WTC11 (cell line): ENCODE data around the gene INA. TPM values are rescaled to one million over a fixed set of nuclear protein-coding genes. Genes with fewer than 3 reads are reported as not detected.
A peak's percentile ranks its signal among the peaks of the same experiment; 100 is the strongest.

ENCODE experiments used
- ATAC-seq: fragments of 200-7000 bp; cut with Tn5 transposase; 2 replicates; pipeline ENCODE4 v1.10.0; 2021; ENCODE audit warnings: mild to moderate bottlenecking, moderate library complexity
- CTCF ChIA-PET: fragments of 300-600 bp; sonication (Branson Sonifier 250); formaldehyde crosslinking; loops from one replicate; lab custom pipeline; 2021; ENCODE audit warnings: antibody characterized with exemption; lab: Charles Lee
- POLR2A ChIA-PET: fragments of 350-600 bp; sonication (Branson Sonifier 250); formaldehyde crosslinking; loops from one replicate; lab custom pipeline; 2021; ENCODE audit warnings: antibody characterized with exemption; lab: Charles Lee
- DNase-seq: peaks from one replicate; pipeline ENCODE4 v3.0.0; 2021; ENCODE audit warnings: low spot score
- H3K27ac Mint-ChIP-seq: 2 replicates; pipeline ENCODE4 v1.8.0; 2021; ENCODE audit warnings: mixed read lengths
- H3K27me3 Mint-ChIP-seq: 2 replicates; pipeline ENCODE4 v1.8.0; 2021; ENCODE audit warnings: low read depth, mild to moderate bottlenecking, moderate library complexity, mixed read lengths
- H3K36me3 Mint-ChIP-seq: 2 replicates; pipeline ENCODE4 v1.8.0; 2021; ENCODE audit warnings: mixed read lengths
- H3K4me1 Mint-ChIP-seq: 2 replicates; pipeline ENCODE4 v1.8.0; 2022; ENCODE audit warnings: mixed read lengths
- H3K4me3 Mint-ChIP-seq: 2 replicates; pipeline ENCODE4 v1.8.0; 2021; ENCODE audit warnings: mild to moderate bottlenecking, moderate library complexity, mixed read lengths
- H3K9me3 Mint-ChIP-seq: 2 replicates; pipeline ENCODE4 v1.8.0; 2021; ENCODE audit warnings: mixed read lengths
- ATF2 ChIP-seq: sonication (generic); formaldehyde crosslinking; IDR thresholded peaks from 2 replicates; pipeline ENCODE4 v1.8.1; 2022; ENCODE audit warnings: low read depth, missing genetic modification reagents, borderline replicate concordance
- ATF6 ChIP-seq: sonication (generic); formaldehyde crosslinking; IDR thresholded peaks from 2 replicates; pipeline ENCODE4 v1.8.1; 2023; ENCODE audit warnings: mild to moderate bottlenecking, missing genetic modification reagents
- CBFB ChIP-seq: sonication (generic); formaldehyde crosslinking; IDR thresholded peaks from 2 replicates; pipeline ENCODE4 v1.8.1; 2022; ENCODE audit warnings: mild to moderate bottlenecking, low read depth, missing genetic modification reagents
- E2F4 ChIP-seq: sonication (generic); formaldehyde crosslinking; IDR thresholded peaks from 2 replicates; pipeline ENCODE4 v1.8.1; 2022; ENCODE audit warnings: low read depth, mild to moderate bottlenecking, moderate library complexity, missing genetic modification reagents, borderline replicate concordance
- FOXK1 ChIP-seq: sonication (generic); formaldehyde crosslinking; IDR thresholded peaks from 2 replicates; pipeline ENCODE4 v1.8.0; 2022; ENCODE audit warnings: mild to moderate bottlenecking, moderate library complexity, missing genetic modification reagents
- FOXP1 ChIP-seq: sonication (generic); formaldehyde crosslinking; IDR thresholded peaks from 2 replicates; pipeline ENCODE4 v1.8.0; 2022; ENCODE audit warnings: missing genetic modification reagents, mild to moderate bottlenecking, moderate library complexity, borderline replicate concordance
- MLX ChIP-seq: sonication (generic); formaldehyde crosslinking; IDR thresholded peaks from 2 replicates; pipeline ENCODE4 v1.8.1; 2023; ENCODE audit warnings: mild to moderate bottlenecking, missing genetic modification reagents, moderate library complexity
- NFE2L1 ChIP-seq: sonication (generic); formaldehyde crosslinking; IDR thresholded peaks from 2 replicates; pipeline ENCODE4 v1.8.1; 2023; ENCODE audit warnings: missing genetic modification reagents
- PRDM15 ChIP-seq: sonication (generic); formaldehyde crosslinking; IDR thresholded peaks from 2 replicates; pipeline ENCODE4 v1.8.0; 2022; ENCODE audit warnings: missing genetic modification reagents
- SMAD3 ChIP-seq: sonication (generic); formaldehyde crosslinking; IDR thresholded peaks from 2 replicates; pipeline ENCODE4 v1.8.0; 2022; ENCODE audit warnings: missing genetic modification reagents, mild to moderate bottlenecking, borderline replicate concordance
- SOX15 ChIP-seq: fragments of 250-450 bp; sonication (Bioruptor Pico); IDR thresholded peaks from 2 replicates; pipeline ENCODE4 v1.9.0; 2021; ENCODE audit warnings: mild to moderate bottlenecking
- TEAD1 ChIP-seq: sonication (generic); formaldehyde crosslinking; IDR thresholded peaks from 2 replicates; pipeline ENCODE4 v1.8.0; 2022; ENCODE audit warnings: mild to moderate bottlenecking, missing genetic modification reagents
- USF1 ChIP-seq: sonication (generic); formaldehyde crosslinking; IDR thresholded peaks from 2 replicates; pipeline ENCODE4 v1.8.0; 2022; ENCODE audit warnings: mild to moderate bottlenecking, missing genetic modification reagents
- ZNF121 ChIP-seq: sonication (generic); formaldehyde crosslinking; IDR thresholded peaks from 2 replicates; pipeline ENCODE4 v1.8.0; 2023; ENCODE audit warnings: missing genetic modification reagents
- ZNF416 ChIP-seq: fragments of 250-450 bp; sonication (Bioruptor Pico); IDR thresholded peaks from 2 replicates; pipeline ENCODE4 v1.9.0; 2021; ENCODE audit warnings: mild to moderate bottlenecking, inconsistent platforms
- total RNA-seq: library from RNA; stranded (reverse); gene quantifications from 3 replicates; pipeline ENCODE4 v1.2.3, GENCODE V29; 2021

The INA gene
- total RNA-seq, 1 experiment from 2014 or later: 20.3 TPM

- Mint-ChIP-seq H3K4me3 (no peak overlapping the region), H3K4me1 (peaks cover 6% of the 10 kb centered on the region), H3K27ac (no peak overlapping the region), H3K9me3 (no peaks in the 10 kb centered on the region), H3K27me3 (peaks cover 46% of the 10 kb centered on the region), H3K36me3 (no peaks in the 10 kb centered on the region)
- ChIA-PET CTCF (no interaction called here), POLR2A (no interaction called here)
- ATAC-seq (no peak), DNase-seq (no peak)
- no peak for TF ChIP-seq TEAD1 (CRISPR knock-in tag)
- TF ChIP-seq E2F4 (CRISPR knock-in tag): no peak
- no peak for TF ChIP-seq ZNF416
- no peak for TF ChIP-seq SOX15 (CRISPR knock-in tag)
Measured at GRCh38 chr10:103273041-103273441, 3.9 kb upstream of the INA start.

- POLR2A ChIA-PET: interaction anchor here (1.2 kb wide), 1 partner anchor 11 kb away, joined by 3 read pairs; no protein-coding TSS in a partner anchor
- Mint-ChIP-seq H3K27me3 (peaks cover 78% of the 10 kb centered on the region), H3K36me3 (no peaks in the 10 kb centered on the region), H3K4me3 (peak overlapping the region; percentile 71), H3K9me3 (no peaks in the 10 kb centered on the region), H3K27ac (no peak overlapping the region), H3K4me1 (peaks cover 27% of the 10 kb centered on the region)
- peak; percentile 15 for DNase-seq
- CTCF ChIA-PET: interaction anchor here (0.7 to 2.7 kb wide), 9 partner anchors 10 to 563 kb away, joined by 3 to 19 read pairs (median 4); partner anchors contain the start of genes CNNM2 and NT5C2
- ATAC-seq: no peak; the same call in none of the 2 replicates
- no peak for TF ChIP-seq PRDM15 (CRISPR knock-in tag)
- TF ChIP-seq USF1 (CRISPR knock-in tag): 0 out of 2 replicates have a peak, but pooled peaks have one; percentile 17
Measured at GRCh38 chr10:103276251-103276895, 565 bp upstream of the INA start.

GRCh38 chr10:103277713-103278536 lies 987 bp downstream of the INA start:
- Mint-ChIP-seq H3K27me3 (peaks cover 76% of the 10 kb centered on the region), H3K36me3 (no peaks in the 10 kb centered on the region), H3K4me1 (peaks cover 40% of the 10 kb centered on the region), H3K4me3 (peak overlapping the region; percentile 64), H3K27ac (no peak overlapping the region), H3K9me3 (no peaks in the 10 kb centered on the region)
- DNase-seq (peak; percentile 43), ATAC-seq (no peak)
- CTCF ChIA-PET: interaction anchor here (0.5 to 2.7 kb wide), 11 partner anchors 12 to 524 kb away, joined by 3 to 19 read pairs (median 4); partner anchors contain the start of gene CNNM2
- POLR2A ChIA-PET: interaction anchor here (0.6 to 1.1 kb wide), 4 partner anchors 11 to 360 kb away, joined by 3 read pairs; partner anchors contain the start of gene CNNM2
- TF ChIP-seq ATF6 (no peak), USF1 (CRISPR knock-in tag) (peak; percentile 7; the same call in 1 of the 2 replicates), ZNF121 (CRISPR knock-in tag) (0 out of 2 replicates have a peak, but pooled peaks have one; percentile 10), ATF2 (CRISPR knock-in tag) (no peak), SMAD3 (CRISPR knock-in tag) (no peak), MLX (CRISPR knock-in tag) (no peak), FOXK1 (CRISPR knock-in tag) (peak; percentile 69; the same call in 1 of the 2 replicates), CBFB (CRISPR knock-in tag) (no peak), FOXP1 (peak; percentile 94), NFE2L1 (CRISPR knock-in tag) (no peak)
